ENCODE data around the gene MYLK.
"Not testable (repeated sequence)": the region's sequence is repeated elsewhere in the genome, so short reads cannot be mapped to it uniquely, and the experiment has no call there.

Gene MYLK

GRCh38 chr3:123711356-123711755 lies 172.8 kb downstream of the MYLK start:
- H3K36me3 ChIP-seq (ENCODE audit: insufficient read depth, low read length), result no peaks in the 10 kb centered on the region
- H3K9me3 ChIP-seq (ENCODE audit: control insufficient read depth, insufficient read depth, low read length), result no peaks in the 10 kb centered on the region
- H3K9ac ChIP-seq (ENCODE audit: low read depth, low read length), result no peak overlapping the region
- peaks cover 6% of the 10 kb centered on the region; the same call in 1 of the 2 replicates for H3K4me1 ChIP-seq (ENCODE audit: insufficient read depth, low read length)

DNA sequence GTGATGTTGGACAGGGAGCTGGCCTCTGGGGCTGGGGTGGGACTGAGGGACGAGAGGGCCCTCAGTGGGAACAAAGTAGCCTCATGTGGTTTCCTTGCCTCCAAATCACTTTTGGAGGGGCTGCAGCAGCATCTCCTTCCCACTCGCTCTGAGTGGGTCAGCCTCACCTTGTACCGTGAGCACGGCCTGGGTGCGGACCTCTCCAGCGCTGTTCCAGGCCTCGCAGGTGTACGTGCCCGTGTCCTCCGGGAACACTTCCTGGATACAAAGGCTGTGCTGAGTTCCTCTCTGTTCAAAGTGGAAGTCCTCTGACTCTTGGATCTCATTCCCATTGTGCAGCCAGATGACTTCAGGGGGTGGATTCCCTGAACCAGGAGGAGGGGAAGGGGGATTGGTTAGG lies 175.6 kb downstream of the MYLK start:
- H3K36me3 ChIP-seq (ENCODE audit: insufficient read depth, low read length), result no peaks in the 10 kb centered on the region
- H3K4me1 ChIP-seq (ENCODE audit: insufficient read depth, low read length), result peaks cover 6% of the 10 kb centered on the region; the same call in 1 of the 2 replicates
- H3K9me3 ChIP-seq (ENCODE audit: control insufficient read depth, insufficient read depth, low read length), result no peaks in the 10 kb centered on the region
- no peak overlapping the region for H3K9ac ChIP-seq (ENCODE audit: low read depth, low read length)

DNA sequence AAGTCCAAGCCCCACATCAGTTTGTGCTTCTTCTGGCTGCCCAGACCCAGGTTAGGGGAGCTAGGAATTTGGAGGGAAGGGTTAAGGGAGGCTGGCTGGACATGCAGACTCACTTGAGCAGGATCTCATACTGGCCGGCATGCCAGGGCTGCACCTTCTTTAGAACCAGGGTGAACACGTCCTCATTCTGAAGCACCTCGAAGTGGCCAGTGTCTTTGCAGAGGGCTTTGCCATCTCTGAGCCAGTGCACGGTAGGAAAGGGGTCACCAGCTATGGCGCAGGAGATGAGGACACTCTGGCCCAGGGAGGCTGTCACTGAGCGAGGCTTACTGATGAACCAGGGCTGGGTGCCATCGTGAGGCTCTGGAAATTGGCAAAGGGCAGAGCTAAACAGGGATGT lies 176.5 kb downstream of the MYLK start:
- not testable (repeated sequence) for H3K36me3 ChIP-seq (ENCODE audit: insufficient read depth, low read length); H3K4me1 ChIP-seq (ENCODE audit: insufficient read depth, low read length); H3K9me3 ChIP-seq (ENCODE audit: control insufficient read depth, insufficient read depth, low read length); H3K9ac ChIP-seq (ENCODE audit: low read depth, low read length)

GRCh38 chr3:123706871-123707270 lies 177.3 kb downstream of the MYLK start:
- no peaks in the 10 kb centered on the region for H3K9me3 ChIP-seq (ENCODE audit: control insufficient read depth, insufficient read depth, low read length)
- H3K36me3 ChIP-seq (ENCODE audit: insufficient read depth, low read length), result no peaks in the 10 kb centered on the region
- no peak overlapping the region for H3K9ac ChIP-seq (ENCODE audit: low read depth, low read length)
- peaks cover 2% of the 10 kb centered on the region; the same call in 1 of the 2 replicates for H3K4me1 ChIP-seq (ENCODE audit: insufficient read depth, low read length)

GRCh38 chr3:123705488-123706285 lies 178.4 kb downstream of the MYLK start:
- no peaks in the 10 kb centered on the region for H3K36me3 ChIP-seq (ENCODE audit: insufficient read depth, low read length)
- no peaks in the 10 kb centered on the region for H3K9me3 ChIP-seq (ENCODE audit: control insufficient read depth, insufficient read depth, low read length)
- H3K9ac ChIP-seq (ENCODE audit: low read depth, low read length), result no peak overlapping the region
- 0 out of 2 replicates have a peak, but pooled peaks cover 4% of the 10 kb centered on the region for H3K4me1 ChIP-seq (ENCODE audit: insufficient read depth, low read length)

GRCh38 chr3:123703663-123704062 lies 180.5 kb downstream of the MYLK start:
- H3K9me3 ChIP-seq (ENCODE audit: control insufficient read depth, insufficient read depth, low read length); H3K9ac ChIP-seq (ENCODE audit: low read depth, low read length); H3K36me3 ChIP-seq (ENCODE audit: insufficient read depth, low read length); H3K4me1 ChIP-seq (ENCODE audit: insufficient read depth, low read length): not testable (repeated sequence)

GRCh38 chr3:123702720-123703119 lies 181.4 kb downstream of the MYLK start:
- no peaks in the 10 kb centered on the region; the same call in 1 of the 2 replicates for H3K36me3 ChIP-seq (ENCODE audit: insufficient read depth, low read length)

GRCh38 chr3:123702057-123702456 lies 182.1 kb downstream of the MYLK start:
- H3K36me3 ChIP-seq (ENCODE audit: insufficient read depth, low read length); H3K9me3 ChIP-seq (ENCODE audit: control insufficient read depth, insufficient read depth, low read length); H3K4me1 ChIP-seq (ENCODE audit: insufficient read depth, low read length); H3K9ac ChIP-seq (ENCODE audit: low read depth, low read length): not testable (repeated sequence)

More at GRCh38 chr3:123702720-123703119, 181.4 kb downstream of the MYLK start:
- Histone ChIP-seq H3K9me3 (ENCODE audit: control insufficient read depth, insufficient read depth, low read length) (no peaks in the 10 kb centered on the region), H3K9ac (ENCODE audit: low read depth, low read length) (no peak overlapping the region), H3K4me1 (ENCODE audit: insufficient read depth, low read length) (peaks cover 8% of the 10 kb centered on the region; the same call in 1 of the 2 replicates)

DNA sequence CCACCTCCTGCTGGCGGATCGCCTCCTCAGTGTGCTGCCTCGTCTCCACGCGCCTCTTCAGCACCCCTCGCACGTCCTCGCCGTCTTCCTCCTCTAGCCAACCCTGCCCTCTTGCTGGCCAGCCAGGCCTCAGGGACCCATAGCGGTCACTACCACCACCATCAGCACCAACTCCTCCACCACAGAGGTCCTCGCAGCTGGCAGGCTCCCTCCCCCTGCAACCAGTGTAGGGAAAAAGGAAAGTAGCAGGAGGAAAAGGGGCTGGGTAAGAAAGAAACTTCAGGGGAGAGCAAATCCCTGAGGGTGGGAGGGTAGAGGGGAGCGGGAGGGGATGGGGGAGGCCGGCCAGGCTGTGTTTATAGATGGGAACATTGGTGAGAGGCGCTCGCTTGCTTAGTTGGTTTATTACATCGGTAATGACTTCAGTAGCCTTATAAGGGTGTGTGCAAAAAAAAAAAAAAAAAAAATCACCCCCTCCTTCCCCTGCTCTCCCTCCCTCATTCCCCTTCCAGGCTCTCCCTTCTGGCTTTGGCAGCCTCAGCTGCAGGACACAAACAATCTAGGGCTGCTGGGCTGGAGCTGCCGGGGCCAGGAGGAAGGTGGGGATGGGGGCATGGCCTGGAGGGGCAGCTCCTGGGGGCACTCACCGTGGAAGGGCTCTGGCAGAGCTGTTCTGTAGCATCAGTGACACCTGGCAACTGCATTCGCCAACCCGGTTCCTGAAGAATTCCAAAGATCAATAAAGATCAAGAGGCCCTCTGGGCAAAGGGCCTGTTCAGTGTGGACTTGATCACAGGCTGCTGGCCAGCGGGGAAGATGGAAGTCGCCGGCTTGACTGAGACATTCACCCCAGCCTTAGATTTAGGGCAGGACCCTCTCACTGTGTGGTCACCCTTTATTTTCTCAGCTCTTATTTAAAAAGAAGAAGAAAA lies 183.1 kb downstream of the MYLK start:
- Histone ChIP-seq H3K4me1 (ENCODE audit: insufficient read depth, low read length) (peaks cover 9% of the 10 kb centered on the region; the same call in 1 of the 2 replicates), H3K36me3 (ENCODE audit: insufficient read depth, low read length) (no peaks in the 10 kb centered on the region; the same call in 1 of the 2 replicates), H3K9me3 (ENCODE audit: control insufficient read depth, insufficient read depth, low read length) (no peaks in the 10 kb centered on the region), H3K9ac (ENCODE audit: low read depth, low read length) (no peak overlapping the region)

DNA sequence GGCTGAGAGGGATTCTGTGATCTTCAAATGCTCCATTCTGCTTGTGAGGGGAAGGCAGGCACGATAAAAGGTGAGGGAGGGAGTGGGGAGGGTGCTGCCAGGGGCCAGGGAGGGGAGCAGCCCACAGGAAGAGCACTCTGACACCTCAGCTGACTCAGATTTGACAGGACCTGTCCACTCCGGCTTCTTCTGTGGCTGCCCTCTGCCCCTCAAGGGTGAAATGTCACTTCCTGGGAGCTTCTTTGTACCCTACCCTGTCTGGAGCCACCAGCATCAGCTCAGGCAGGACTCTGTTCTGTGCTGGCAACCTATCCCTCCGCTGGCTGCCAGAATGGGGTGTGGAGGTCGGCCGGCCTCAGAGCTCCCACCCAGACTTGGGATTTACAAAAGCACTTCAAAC lies 185.3 kb downstream of the MYLK start:
- Histone ChIP-seq H3K36me3 (ENCODE audit: insufficient read depth, low read length) (no peaks in the 10 kb centered on the region; the same call in 1 of the 2 replicates), H3K4me1 (ENCODE audit: insufficient read depth, low read length) (peaks cover 26% of the 10 kb centered on the region), H3K9me3 (ENCODE audit: control insufficient read depth, insufficient read depth, low read length) (no peaks in the 10 kb centered on the region), H3K9ac (ENCODE audit: low read depth, low read length) (no peak overlapping the region)

DNA sequence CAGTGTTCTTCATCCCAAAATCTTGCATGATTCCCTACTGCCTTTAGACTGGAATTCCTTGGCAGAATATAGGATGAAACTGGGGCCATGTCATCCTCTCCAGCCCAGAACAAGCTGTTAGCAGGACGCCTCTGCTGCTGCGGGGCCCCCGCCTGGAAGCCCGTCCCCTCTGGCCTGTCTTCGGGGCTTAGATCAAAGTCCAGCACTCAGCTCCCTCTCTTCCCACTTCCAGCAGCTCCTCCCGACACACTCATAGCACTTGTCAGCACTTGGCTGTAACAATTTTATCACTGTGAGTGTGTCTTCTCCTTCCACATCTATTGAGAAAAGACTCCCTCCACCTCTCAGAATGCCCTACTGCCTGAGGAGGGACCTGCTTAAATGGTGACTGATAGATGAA lies 187.3 kb downstream of the MYLK start:
- Histone ChIP-seq H3K4me1 (ENCODE audit: insufficient read depth, low read length) (peaks cover 23% of the 10 kb centered on the region), H3K36me3 (ENCODE audit: insufficient read depth, low read length) (no peaks in the 10 kb centered on the region; the same call in 1 of the 2 replicates), H3K9me3 (ENCODE audit: control insufficient read depth, insufficient read depth, low read length) (no peaks in the 10 kb centered on the region), H3K9ac (ENCODE audit: low read depth, low read length) (no peak overlapping the region)

GRCh38 chr3:123695731-123696640 lies 188.1 kb downstream of the MYLK start:
- Histone ChIP-seq H3K4me1 (ENCODE audit: insufficient read depth, low read length) (peaks cover 22% of the 10 kb centered on the region), H3K9ac (ENCODE audit: low read depth, low read length) (no peak overlapping the region), H3K9me3 (ENCODE audit: control insufficient read depth, insufficient read depth, low read length) (no peaks in the 10 kb centered on the region), H3K36me3 (ENCODE audit: insufficient read depth, low read length) (no peaks in the 10 kb centered on the region; the same call in 1 of the 2 replicates)

GRCh38 chr3:123695152-123695551 lies 189.0 kb downstream of the MYLK start:
- H3K9me3 ChIP-seq (ENCODE audit: control insufficient read depth, insufficient read depth, low read length), result no peaks in the 10 kb centered on the region
- H3K9ac ChIP-seq (ENCODE audit: low read depth, low read length), result no peak overlapping the region
- H3K36me3 ChIP-seq (ENCODE audit: insufficient read depth, low read length), result no peaks in the 10 kb centered on the region
- peaks cover 22% of the 10 kb centered on the region for H3K4me1 ChIP-seq (ENCODE audit: insufficient read depth, low read length)

Measured in ES-I3 (cell line).